Esophagus squamous epithelium (tissue), 5 donors: ENCODE results near the gene NT5C1A. TPM values are rescaled to one million over a fixed set of nuclear protein-coding genes. Genes with fewer than 3 reads are reported as not detected.
A peak's percentile ranks its signal among the peaks of the same experiment; 100 is the strongest.

Experiments
- DNase-seq: peaks from one replicate; lab custom pipeline; 2025; lab: John Stamatoyannopoulos, UW
- H3K27ac ChIP-seq, 4 donors: fragments of 200-600 bp; sonication (generic); one replicate each; pipeline ENCODE4 v1.5.1; 2016 to 2019; ENCODE audit warnings: mild to moderate bottlenecking in 1 of 4
- H3K27me3 ChIP-seq, 4 donors: fragments of 200-600 bp; sonication (generic); 1 replicate in 3 of 4; 2 replicates in 1 of 4; pipeline versions ENCODE4 v1.5.1 to v1.6.0; 2017 to 2021; ENCODE audit warnings: antibody characterized with exemption in 1 of 4
- H3K36me3 ChIP-seq, 3 donors: fragments of 200-600 bp; sonication (generic); one replicate each; pipeline ENCODE4 v1.5.1; 2016 to 2019
- H3K4me1 ChIP-seq, 3 donors: fragments of 200-600 bp; sonication (generic); one replicate each; pipeline ENCODE4 v1.5.1; 2017 to 2019
- H3K4me3 ChIP-seq, 4 donors: fragments of 200-600 bp; sonication (generic); 1 replicate in 3 of 4; 2 replicates in 1 of 4; pipeline ENCODE4 v1.5.1; 2016 to 2019; ENCODE audit warnings: mild to moderate bottlenecking in 2 of 4, moderate library complexity in 1 of 4
- H3K9me3 ChIP-seq, 3 donors: fragments of 200-600 bp; sonication (generic); one replicate each; pipeline ENCODE4 v1.5.1; 2016 to 2019
- CTCF ChIP-seq, 6 experiments: fragments of 450-650 bp in 4 of 6; fragments of 200-600 bp in 2 of 6; sonication (generic) in 2 of 6; IDR thresholded peaks; one replicate each; pipeline ENCODE4 v1.5.1; 2016 to 2019; ENCODE audit warnings: antibody characterized with exemption in 6 of 6, mild to moderate bottlenecking in 4 of 6, moderate library complexity in 4 of 6
- POLR2A ChIP-seq, 4 donors: fragments of 450-650 bp; IDR thresholded peaks; one replicate each; pipeline ENCODE4 v1.6.1; 2017; ENCODE audit warnings: antibody characterized with exemption in 4 of 4, mild to moderate bottlenecking in 4 of 4, moderate library complexity in 3 of 4
- WGBS, 2 donors: methylation state at CpG; one replicate each; pipeline ENCODE4 v1.1.5; 2018; 5-methylcytosine and 5-hydroxymethylcytosine counted together
- intact Hi-C: fragments of 100-400 bp; cut with DNase I; formaldehyde crosslinking; loops from one replicate; pipeline ENCODE4 v1.15.0; 2022
- total RNA-seq, 4 donors: library from RNA; depleted of rRNA; stranded (reverse); fragments of >200 nt; gene quantifications; one replicate each; pipeline ENCODE4 v1.1.0, GENCODE V29; 2016
- donor health status: DM: yes; HTN: yes; CAD: no.

The NT5C1A gene
- total RNA-seq, 4 donors from 2014 or later, result not detected

GRCh38 chr1:39690794-39691382 lies 19.0 kb upstream of the NT5C1A start:
- intact Hi-C loops, result no loop called here
- Histone ChIP-seq H3K27me3 (peaks cover 0 to 95% (median 7%) of the 10 kb centered on the region in 4 donors), H3K4me1 (peaks cover 14 to 24% (median 19%) of the 10 kb centered on the region in 3 donors), H3K9me3 (no peaks in the 10 kb centered on the region), H3K36me3 (no peaks in the 10 kb centered on the region), H3K4me3 (peak overlapping the region in 3 of 4 donors; percentile 27 to 70 (median 44)), H3K27ac (peak overlapping the region in 1 of 4 donors; percentile 22)
- TF ChIP-seq CTCF (IDR thresholded peaks at IDR 0.05), result no peak
- peak in 1 of 4 donors; percentile 38 for TF ChIP-seq POLR2A (IDR thresholded peaks at IDR 0.05)
- no peak for DNase-seq
- 16 to 30% methylated on average over 8 to 15 of the region's 28 CpGs for WGBS, 2 donors

DNA sequence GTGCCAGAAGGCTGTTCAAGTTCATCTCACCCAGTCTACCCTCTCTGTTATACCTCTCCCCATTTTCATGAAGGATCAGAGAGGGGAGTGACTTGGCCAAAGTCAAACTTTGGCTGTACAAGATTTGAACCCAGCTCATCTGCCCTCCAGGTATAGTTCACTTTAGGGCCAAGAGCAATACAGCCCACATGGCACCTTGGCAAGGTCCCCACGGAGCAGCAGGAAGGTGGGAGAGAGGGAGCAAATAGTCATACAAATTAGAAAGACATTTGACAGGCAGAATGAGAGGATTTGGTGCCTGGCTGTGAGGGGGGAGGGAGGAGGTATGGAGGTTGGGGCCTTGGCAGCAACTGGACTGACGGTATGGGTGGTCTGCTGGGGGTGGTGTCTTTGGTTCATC lies 18.3 kb upstream of the NT5C1A start:
- WGBS, 2 donors, result 14 to 26% methylated on average over 2 of the region's 2 CpGs
- no peaks in the 10 kb centered on the region for H3K36me3 ChIP-seq
- H3K27ac ChIP-seq, result no peak overlapping the region
- H3K9me3 ChIP-seq, result no peaks in the 10 kb centered on the region
- DNase-seq, result no peak
- TF ChIP-seq CTCF (IDR thresholded peaks at IDR 0.05), result no peak
- H3K4me1 ChIP-seq, result peaks cover 14 to 24% (median 19%) of the 10 kb centered on the region in 3 donors
- intact Hi-C loops, result no loop called here
- no peak overlapping the region for H3K4me3 ChIP-seq
- peaks cover 0 to 95% (median 7%) of the 10 kb centered on the region in 4 donors for H3K27me3 ChIP-seq

DNA sequence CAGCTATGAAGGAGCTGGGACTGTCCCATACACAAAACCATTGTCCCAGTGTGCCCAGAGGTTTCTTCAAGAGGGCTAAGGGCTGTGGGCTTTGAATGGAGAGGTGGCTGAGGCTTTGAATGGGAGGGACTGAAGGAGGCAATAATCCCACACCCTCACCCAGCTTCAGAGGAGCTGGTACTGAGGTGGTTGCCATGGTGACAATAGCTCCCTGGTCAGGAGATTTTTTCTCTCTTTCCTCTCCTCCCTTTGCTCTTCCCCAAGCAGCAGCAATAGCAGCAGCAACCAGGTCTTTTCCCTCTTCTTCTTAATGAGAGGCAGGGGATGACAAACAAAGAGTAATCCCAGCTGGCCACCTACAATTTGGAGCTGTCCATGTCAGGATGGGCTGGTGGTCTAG lies 17.7 kb upstream of the NT5C1A start:
- no peak overlapping the region for H3K4me3 ChIP-seq
- intact Hi-C loops, result no loop called here
- H3K27ac ChIP-seq, result no peak overlapping the region
- TF ChIP-seq CTCF (IDR thresholded peaks at IDR 0.05), result no peak
- no peaks in the 10 kb centered on the region for H3K9me3 ChIP-seq
- H3K27me3 ChIP-seq, result peaks cover 0 to 95% (median 7%) of the 10 kb centered on the region in 4 donors
- no peaks in the 10 kb centered on the region for H3K36me3 ChIP-seq
- peaks cover 14 to 24% (median 19%) of the 10 kb centered on the region in 3 donors for H3K4me1 ChIP-seq
- DNase-seq, result no peak

- TF ChIP-seq POLR2A (IDR thresholded peaks at IDR 0.05) (no peak), CTCF (IDR thresholded peaks at IDR 0.05) (no peak)
- Histone ChIP-seq H3K9me3 (no peaks in the 10 kb centered on the region), H3K36me3 (no peaks in the 10 kb centered on the region), H3K4me3 (no peak overlapping the region), H3K4me1 (peaks cover 14 to 24% (median 19%) of the 10 kb centered on the region in 3 donors), H3K27me3 (peaks cover 0 to 95% (median 7%) of the 10 kb centered on the region in 4 donors), H3K27ac (no peak overlapping the region)
- DNase-seq, result no peak
- intact Hi-C loops, result no loop called here
- 47 to 61% methylated on average over 2 of the region's 2 CpGs for WGBS, 2 donors
Observed at GRCh38 chr1:39689214-39689613, 17.3 kb upstream of the NT5C1A start.

- TF ChIP-seq POLR2A (IDR thresholded peaks at IDR 0.05) (no peak), CTCF (IDR thresholded peaks at IDR 0.05) (no peak)
- H3K4me1 ChIP-seq, result peaks cover 18 to 29% (median 21%) of the 10 kb centered on the region in 3 donors
- intact Hi-C loops, result no loop called here
- no peaks in the 10 kb centered on the region for H3K36me3 ChIP-seq
- peaks cover 0 to 98% (median 7%) of the 10 kb centered on the region in 4 donors for H3K27me3 ChIP-seq
- no peak overlapping the region for H3K27ac ChIP-seq
- WGBS, 2 donors, result 50% methylated on average over 3 of the region's 3 CpGs
- DNase-seq, result no peak
- no peaks in the 10 kb centered on the region for H3K9me3 ChIP-seq
- H3K4me3 ChIP-seq, result no peak overlapping the region
Observed at GRCh38 chr1:39688706-39689105, 16.8 kb upstream of the NT5C1A start.
